HEK293 (cell line): ENCODE results near the gene DCAF5.

Source experiments
- CTCF ChIA-PET: fragments of 350-600 bp; formaldehyde crosslinking; extraction: SDS; loops from one replicate; lab custom pipeline; 2021; ENCODE audit warnings: antibody characterized with exemption; lab: Yijun Ruan, JAX
- POLR2A ChIA-PET: fragments of 300-600 bp; formaldehyde crosslinking; extraction: SDS; loops from one replicate; lab custom pipeline; 2020; ENCODE audit warnings: antibody characterized with exemption, inconsistent platforms; lab: Yijun Ruan, JAX
- H3K27ac ChIP-seq: fragments of 200-500 bp; sonication (Bioruptor generic); 2 replicates; pipeline ENCODE4 v1.5.1; 2014; ENCODE audit warnings: low read depth, low read length, control low read depth, inconsistent platforms; ENCODE audit errors: extremely low read depth
- H3K36me3 ChIP-seq, 2 experiments: fragments of 200-500 bp in 1 of 2; sonication (Bioruptor generic) in 1 of 2; 1 replicate in 1 of 2; 2 replicates in 1 of 2; pipeline ENCODE4 v1.5.1; 2014 to 2017; ENCODE audit warnings: inconsistent platforms in 2 of 2, low read length in 2 of 2; ENCODE audit not compliant: control insufficient read depth in 2 of 2, insufficient read depth in 1 of 2
- H3K4me1 ChIP-seq: fragments of 200-500 bp; sonication (Bioruptor generic); 2 replicates; pipeline ENCODE4 v1.5.1; 2014; ENCODE audit warnings: mild to moderate bottlenecking, low read length, inconsistent platforms; ENCODE audit not compliant: control insufficient read depth, insufficient read depth
- H3K4me3 ChIP-seq: 2 replicates; pipeline ENCODE4 v1.5.1; 2011; ENCODE audit warnings: low read depth, mild to moderate bottlenecking, control low read depth, low read length, moderate library complexity
- H3K9me3 ChIP-seq: fragments of 200-500 bp; sonication (Bioruptor generic); 2 replicates; pipeline ENCODE4 v1.5.1; 2014; ENCODE audit warnings: low read depth, low read length, inconsistent platforms; ENCODE audit not compliant: control insufficient read depth, insufficient read depth
- ELK4 ChIP-seq: IDR thresholded peaks from 2 replicates; pipeline ENCODE4 v1.6.1; 2011; ENCODE audit warnings: mild to moderate bottlenecking, low read depth, low read length, borderline replicate concordance
- KLF10 ChIP-seq: fragments of 450-650 bp; IDR thresholded peaks from 2 replicates; pipeline ENCODE4 v1.5.1; 2018; ENCODE audit warnings: missing biosample characterization, mild to moderate bottlenecking, missing genetic modification characterization
- KLF7 ChIP-seq: fragments of 450-650 bp; formaldehyde crosslinking; IDR thresholded peaks from 2 replicates; pipeline ENCODE4 v1.5.1; 2016; ENCODE audit warnings: missing biosample characterization, missing genetic modification characterization, borderline replicate concordance
- KLF8 ChIP-seq: fragments of 450-650 bp; formaldehyde crosslinking; IDR thresholded peaks from 2 replicates; pipeline ENCODE4 v1.5.1; 2016; ENCODE audit warnings: missing biosample characterization, missing genetic modification characterization
- MEIS1 ChIP-seq: sonication (generic); formaldehyde crosslinking; IDR thresholded peaks from 2 replicates; pipeline ENCODE4 v1.8.1; 2022; ENCODE audit warnings: missing genetic modification reagents, mild to moderate bottlenecking, borderline replicate concordance
- MYNN ChIP-seq: fragments of 450-650 bp; formaldehyde crosslinking; IDR thresholded peaks from 2 replicates; pipeline ENCODE4 v1.5.1; 2016; ENCODE audit warnings: missing biosample characterization, missing genetic modification characterization, borderline replicate concordance
- PRDM10 ChIP-seq: fragments of 450-650 bp; formaldehyde crosslinking; IDR thresholded peaks from 2 replicates; pipeline ENCODE4 v1.5.1; 2016; ENCODE audit warnings: missing biosample characterization, missing genetic modification characterization
- WT1 ChIP-seq: fragments of 450-650 bp; formaldehyde crosslinking; IDR thresholded peaks from 2 replicates; pipeline ENCODE4 v1.5.1; 2016; ENCODE audit warnings: missing biosample characterization, missing genetic modification characterization
- ZBTB17 ChIP-seq: fragments of 450-650 bp; formaldehyde crosslinking; IDR thresholded peaks from 2 replicates; pipeline ENCODE4 v1.5.1; 2016; ENCODE audit warnings: missing biosample characterization, missing genetic modification characterization
- ZBTB20 ChIP-seq: fragments of 450-650 bp; formaldehyde crosslinking; IDR thresholded peaks from 2 replicates; pipeline ENCODE4 v1.5.1; 2016; ENCODE audit warnings: missing biosample characterization, missing genetic modification characterization
- ZNF140 ChIP-seq: fragments of 450-650 bp; formaldehyde crosslinking; IDR thresholded peaks from 2 replicates; pipeline ENCODE4 v1.5.1; 2016; ENCODE audit warnings: missing biosample characterization, missing genetic modification characterization
- ZNF157 ChIP-seq: fragments of 450-650 bp; formaldehyde crosslinking; IDR thresholded peaks from 2 replicates; pipeline ENCODE4 v1.5.1; 2016; ENCODE audit warnings: missing biosample characterization, missing genetic modification characterization
- ZNF366 ChIP-seq: fragments of 450-650 bp; formaldehyde crosslinking; conservative IDR thresholded peaks from 2 replicates; pipeline ENCODE4 v1.5.1; 2016; ENCODE audit warnings: missing biosample characterization, missing genetic modification characterization
- ZNF398 ChIP-seq: fragments of 450-650 bp; formaldehyde crosslinking; IDR thresholded peaks from 2 replicates; pipeline ENCODE4 v1.5.1; 2017; ENCODE audit warnings: missing biosample characterization, missing genetic modification characterization
- ZNF585B ChIP-seq: fragments of 450-650 bp; formaldehyde crosslinking; IDR thresholded peaks from 2 replicates; pipeline ENCODE4 v1.5.1; 2016; ENCODE audit warnings: missing biosample characterization, missing genetic modification characterization
- ZNF692 ChIP-seq: fragments of 450-650 bp; formaldehyde crosslinking; IDR thresholded peaks from 2 replicates; pipeline ENCODE4 v1.5.1; 2016; ENCODE audit warnings: missing biosample characterization, missing genetic modification characterization
- ZNF707 ChIP-seq: fragments of 450-650 bp; formaldehyde crosslinking; IDR thresholded peaks from 2 replicates; pipeline ENCODE4 v1.5.1; 2016; ENCODE audit warnings: missing biosample characterization, missing genetic modification characterization

Gene DCAF5

GRCh38 chr14:69005432-69006148 is 147.3 kb downstream of the DCAF5 start:
- no peaks in the 10 kb centered on the region for H3K36me3 ChIP-seq
- no peak for TF ChIP-seq ELK4
- TF ChIP-seq ZNF692 = 0 out of 2 replicates have a peak, but pooled peaks have one; percentile 14
- no peak for TF ChIP-seq ZNF707 (tag by site-specific recombination)
- TF ChIP-seq ZNF366 (tag by site-specific recombination) = no peak
- no peak for TF ChIP-seq KLF10
- peak; percentile 90 for TF ChIP-seq ZBTB20 (tag by site-specific recombination)
- no peak for TF ChIP-seq ZNF157
- no peak for TF ChIP-seq ZNF140 (tag by site-specific recombination)
- peaks cover 6% of the 10 kb centered on the region; the same call in 1 of the 2 replicates for H3K4me1 ChIP-seq
- ChIA-PET POLR2A (interaction anchor here (0.9 kb wide), 1 partner anchor 13 kb away, joined by 3 read pairs; no protein-coding TSS in a partner anchor), CTCF (interaction anchor here (0.6 to 1.1 kb wide), 3 partner anchors 73 to 143 kb away, joined by 3 to 6 read pairs (median 5); no protein-coding TSS in a partner anchor)
- no peak overlapping the region for H3K4me3 ChIP-seq
- H3K9me3 ChIP-seq = no peaks in the 10 kb centered on the region
- no peak overlapping the region for H3K27ac ChIP-seq

- H3K4me3 ChIP-seq = no peak overlapping the region
- H3K36me3 ChIP-seq = no peaks in the 10 kb centered on the region
- peaks cover 6% of the 10 kb centered on the region; the same call in 1 of the 2 replicates for H3K4me1 ChIP-seq
- no peaks in the 10 kb centered on the region for H3K9me3 ChIP-seq
- ChIA-PET POLR2A (interaction anchor here (0.6 to 0.9 kb wide), 3 partner anchors 12 to 45 kb away, joined by 3 to 4 read pairs (median 3); no protein-coding TSS in a partner anchor), CTCF (interaction anchor here (0.7 kb wide), 1 partner anchor 72 kb away, joined by 3 read pairs; no protein-coding TSS in a partner anchor)
- no peak overlapping the region for H3K27ac ChIP-seq
- TF ChIP-seq ZNF585B (tag by site-specific recombination) (no peak), WT1 (tag by site-specific recombination) (no peak), KLF8 (tag by site-specific recombination) (no peak), MEIS1 (CRISPR knock-in tag) (no peak), MYNN (no peak), ZBTB17 (tag by site-specific recombination) (peak; percentile 87), KLF7 (tag by site-specific recombination) (no peak), PRDM10 (peak; percentile 68), ZNF398 (peak; percentile 86)
Observed at GRCh38 chr14:69004731-69005431, 148.0 kb downstream of the DCAF5 start.
